Kidney (tissue), 14 donors: ENCODE results near the gene S100A8. TPM values are rescaled to one million over a fixed set of nuclear protein-coding genes. Genes with fewer than 3 reads are reported as not detected.

Experiments used
- DNase-seq, 5 donors: peaks; one replicate each; pipeline ENCODE4 v3.0.0-alpha.2; 2013 to 2020
- FAIRE-seq: peaks from 2 replicates; lab custom pipeline; 2012; peaks lifted over from hg19 to GRCh38; lab: Jason Lieb, UNC
- H3K27ac ChIP-seq, 2 donors: one replicate each; pipeline ENCODE4 v1.7.0; 2013; ENCODE audit warnings: low read depth in 2 of 2, low read length in 2 of 2, inconsistent platforms in 1 of 2
- H3K27me3 ChIP-seq: one replicate; pipeline ENCODE4 v1.7.1; 2013; ENCODE audit warnings: low read length, inconsistent platforms; ENCODE audit not compliant: control insufficient read depth, insufficient read depth
- H3K36me3 ChIP-seq, 3 donors: one replicate each; pipeline versions ENCODE4 v1.7.0 to v1.7.1; 2013; ENCODE audit warnings: low read length in 3 of 3, control low read depth in 1 of 3, inconsistent platforms in 1 of 3; ENCODE audit not compliant: insufficient read depth in 3 of 3, control insufficient read depth in 2 of 3
- H3K4me1 ChIP-seq, 3 donors: one replicate each; pipeline versions ENCODE4 v1.7.0 to v1.7.1; 2013; ENCODE audit warnings: low read length in 3 of 3, inconsistent platforms in 1 of 3, low read depth in 1 of 3; ENCODE audit not compliant: control insufficient read depth in 2 of 3, insufficient read depth in 2 of 3
- H3K4me3 ChIP-seq, 3 donors: one replicate each; pipeline versions ENCODE4 v1.7.0 to v1.8.1; 2013; ENCODE audit warnings: low read length in 3 of 3, control low read depth in 1 of 3, inconsistent platforms in 1 of 3
- H3K9ac ChIP-seq, 3 donors: one replicate each; pipeline versions ENCODE4 v1.7.0 to v1.7.1; 2013; ENCODE audit warnings: low read length in 3 of 3, control low read depth in 1 of 3, inconsistent platforms in 1 of 3
- H3K9me3 ChIP-seq, 3 donors: one replicate each; pipeline versions ENCODE4 v1.7.0 to v1.7.1; 2013; ENCODE audit warnings: low read length in 3 of 3, control low read depth in 1 of 3, inconsistent platforms in 1 of 3; ENCODE audit not compliant: control insufficient read depth in 2 of 3, insufficient read depth in 1 of 3
- intact Hi-C: fragments of 100-400 bp; cut with DNase I; formaldehyde crosslinking; loops from one replicate; pipeline ENCODE4 v1.11.1; 2022
- polyA plus RNA-seq: library from polyadenylated mRNA; stranded (reverse); fragments of 350-450 nt; fragmentation: Illumina TruSeq; extraction: RNeasy Lipid Tissue Mini Kit (QIAGEN cat#74804); gene quantifications from one replicate; pipeline ENCODE4 v1.2.3, GENCODE V29; 2014; ENCODE audit warnings: low read depth, low replicate concordance; ENCODE audit not compliant: insufficient read depth
- total RNA-seq: library from RNA; stranded (reverse); fragmentation: NEBNext Ultra II Directional; extraction: Animal tissue kit (Norgen Biotek cat#: 25700); gene quantifications from one replicate; pipeline ENCODE4 v1.2.1, GENCODE V29; 2021
- TF ChIP-seq, protein P1 (sequence below): IDR thresholded peaks from 3 replicates; pipeline ENCODE4 v1.5.1; 2012; ENCODE audit warnings: mild to moderate bottlenecking, moderate library complexity, borderline replicate concordance; ENCODE audit not compliant: insufficient read depth; ENCODE audit errors: extremely low read depth
- donor health status: control.
- donor health status: control.
- donor health status: control.
- donor health status: control.
- donor health status: control.
- donor health status: DM: yes; HTN: yes; CAD: no.
- donor health status: Normal renal cell carcinoma (clear cell type).

S100A8 gene
- total and polyA plus RNA-seq, 2 donors from 2014 or later, result 17.5 to 60.9 TPM

DNA sequence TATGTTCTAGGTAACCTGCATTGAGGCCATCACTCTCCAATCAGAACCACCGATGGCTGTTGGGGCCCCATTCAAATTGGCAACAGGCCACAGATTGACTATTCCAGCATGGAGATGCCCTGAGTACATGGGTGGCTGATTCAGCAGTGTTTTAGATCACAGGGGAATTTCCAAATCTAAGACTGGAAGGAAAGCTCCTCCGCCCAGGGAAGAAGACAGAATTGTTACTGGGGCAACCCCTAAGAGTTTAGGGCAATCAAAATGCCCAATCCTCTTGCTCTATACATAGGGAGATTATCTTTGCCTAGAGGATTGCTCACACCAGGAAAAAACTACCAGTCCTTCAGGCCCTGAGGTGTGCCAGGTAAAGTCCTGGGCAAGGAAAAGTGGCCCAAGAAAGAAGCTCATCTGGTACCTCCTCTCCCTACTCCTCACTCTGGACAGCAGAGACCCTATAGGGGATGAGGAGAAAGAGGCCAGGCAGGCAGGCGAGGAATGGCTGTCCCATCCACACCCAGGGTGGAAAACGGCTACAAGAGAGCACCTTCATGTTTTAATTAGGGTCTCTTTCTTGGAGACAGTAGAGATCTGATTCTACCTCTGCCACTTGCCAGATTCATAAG lies 5.8 kb downstream of the S100A8 start:
- no peak for FAIRE-seq

GRCh38 chr1:153380711-153381110 lies 10.2 kb downstream of the S100A8 start:
- DNase-seq, result no peak
- intact Hi-C loops, result no loop called here

More for the DNA sequence above, 5.8 kb downstream of the S100A8 start:
- H3K27me3 ChIP-seq, result no peaks in the 10 kb centered on the region
- DNase-seq, result no peak
- H3K9me3 ChIP-seq, result peaks cover 0 to 14% (median 0%) of the 10 kb centered on the region in 3 donors
- no peak overlapping the region for H3K9ac ChIP-seq
- no peak overlapping the region for H3K27ac ChIP-seq
- no peaks in the 10 kb centered on the region for H3K4me1 ChIP-seq
- no peak overlapping the region for H3K4me3 ChIP-seq
- no peaks in the 10 kb centered on the region for H3K36me3 ChIP-seq
- intact Hi-C loops, result no loop called here
- TF ChIP-seq, protein P1, sequence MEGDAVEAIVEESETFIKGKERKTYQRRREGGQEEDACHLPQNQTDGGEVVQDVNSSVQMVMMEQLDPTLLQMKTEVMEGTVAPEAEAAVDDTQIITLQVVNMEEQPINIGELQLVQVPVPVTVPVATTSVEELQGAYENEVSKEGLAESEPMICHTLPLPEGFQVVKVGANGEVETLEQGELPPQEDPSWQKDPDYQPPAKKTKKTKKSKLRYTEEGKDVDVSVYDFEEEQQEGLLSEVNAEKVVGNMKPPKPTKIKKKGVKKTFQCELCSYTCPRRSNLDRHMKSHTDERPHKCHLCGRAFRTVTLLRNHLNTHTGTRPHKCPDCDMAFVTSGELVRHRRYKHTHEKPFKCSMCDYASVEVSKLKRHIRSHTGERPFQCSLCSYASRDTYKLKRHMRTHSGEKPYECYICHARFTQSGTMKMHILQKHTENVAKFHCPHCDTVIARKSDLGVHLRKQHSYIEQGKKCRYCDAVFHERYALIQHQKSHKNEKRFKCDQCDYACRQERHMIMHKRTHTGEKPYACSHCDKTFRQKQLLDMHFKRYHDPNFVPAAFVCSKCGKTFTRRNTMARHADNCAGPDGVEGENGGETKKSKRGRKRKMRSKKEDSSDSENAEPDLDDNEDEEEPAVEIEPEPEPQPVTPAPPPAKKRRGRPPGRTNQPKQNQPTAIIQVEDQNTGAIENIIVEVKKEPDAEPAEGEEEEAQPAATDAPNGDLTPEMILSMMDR, result no peak

DNA sequence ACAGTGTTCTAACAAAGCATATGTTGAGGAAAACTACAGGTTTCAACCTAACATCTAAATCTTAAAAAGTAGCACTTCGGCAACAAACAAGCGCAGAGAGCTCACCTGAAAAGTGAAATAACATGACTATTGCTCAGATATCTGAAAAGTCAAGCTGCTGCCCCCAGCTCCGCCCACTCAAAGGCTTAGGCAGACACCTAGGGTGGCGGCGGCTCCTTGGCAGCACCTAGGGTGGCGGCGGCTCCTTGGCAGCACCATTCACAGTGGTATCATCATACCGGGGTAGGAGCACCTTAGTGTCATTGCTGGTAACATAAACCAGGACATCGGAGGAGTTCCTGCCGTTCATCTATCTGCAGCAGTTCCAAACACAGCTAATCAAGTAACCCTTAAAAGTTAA lies 11.3 kb downstream of the S100A8 start:
- Histone ChIP-seq H3K27ac (no peak overlapping the region), H3K36me3 (no peaks in the 10 kb centered on the region), H3K9ac (no peak overlapping the region), H3K4me1 (no peaks in the 10 kb centered on the region), H3K9me3 (peaks cover 0 to 14% (median 0%) of the 10 kb centered on the region in 3 donors), H3K4me3 (no peak overlapping the region), H3K27me3 (no peaks in the 10 kb centered on the region)
- intact Hi-C loops, result no loop called here
- DNase-seq (no peak), FAIRE-seq (no peak)
- TF ChIP-seq, protein P1, result no peak

More at GRCh38 chr1:153380711-153381110, 10.2 kb downstream of the S100A8 start:
- no peaks in the 10 kb centered on the region for H3K27me3 ChIP-seq
- H3K9ac ChIP-seq, result no peak overlapping the region
- no peak overlapping the region for H3K4me3 ChIP-seq
- TF ChIP-seq, protein P1, result no peak
- H3K27ac ChIP-seq, result no peak overlapping the region
- no peaks in the 10 kb centered on the region for H3K36me3 ChIP-seq
- no peaks in the 10 kb centered on the region for H3K4me1 ChIP-seq
- peaks cover 0 to 14% (median 0%) of the 10 kb centered on the region in 3 donors for H3K9me3 ChIP-seq
- FAIRE-seq, result no peak
